Tibial nerve (tissue), 3 donors: ENCODE results near the gene RFXANK.

Experiments used
- CTCF ChIP-seq, 5 experiments: fragments of 200-600 bp in 3 of 5; fragments of 450-650 bp in 2 of 5; sonication (generic) in 3 of 5; IDR thresholded peaks; one replicate each; pipeline ENCODE4 v1.5.1; 2016 to 2019; ENCODE audit warnings: antibody characterized with exemption in 5 of 5, mild to moderate bottlenecking in 3 of 5, moderate library complexity in 2 of 5
- POLR2A ChIP-seq, 2 donors: fragments of 450-650 bp; IDR thresholded peaks; one replicate each; pipeline ENCODE4 v1.6.1; 2017; ENCODE audit warnings: antibody characterized with exemption in 2 of 2, mild to moderate bottlenecking in 2 of 2, moderate library complexity in 2 of 2

GRCh38 chr19:19179548-19180441 lies 12.3 kb upstream of the RFXANK start:
- TF ChIP-seq CTCF (IDR thresholded peaks at IDR 0.05) (no peak), POLR2A (IDR thresholded peaks at IDR 0.05) (no peak)
